ENCODE results near the gene P2RY8.
"Not testable (repeated sequence)": the region's sequence is repeated elsewhere in the genome, so short reads cannot be mapped to it uniquely, and the experiment has no call there.

Gene P2RY8

DNA sequence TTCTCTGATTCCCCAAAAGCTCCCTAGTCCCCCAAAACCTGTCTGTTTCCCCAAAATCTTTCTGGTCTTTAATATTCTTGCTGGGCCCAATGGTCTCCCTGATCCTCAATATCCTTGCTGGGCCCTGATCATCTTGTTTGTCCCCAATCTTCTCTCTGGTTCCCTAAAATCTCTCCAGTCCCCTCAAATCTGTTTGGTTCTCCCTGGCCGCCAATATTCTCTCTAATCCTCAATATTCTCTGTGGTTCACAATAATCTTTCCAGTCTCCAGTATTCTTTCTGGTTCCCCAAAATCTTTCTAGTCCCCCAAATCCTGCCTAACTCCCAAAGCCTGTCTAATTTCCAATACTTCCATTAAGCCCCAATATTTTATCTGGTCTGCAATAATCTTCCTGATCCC, 18.5 kb downstream of the P2RY8 start:
- DNase-seq (ENCODE audit: low spot score): no peak

DNA sequence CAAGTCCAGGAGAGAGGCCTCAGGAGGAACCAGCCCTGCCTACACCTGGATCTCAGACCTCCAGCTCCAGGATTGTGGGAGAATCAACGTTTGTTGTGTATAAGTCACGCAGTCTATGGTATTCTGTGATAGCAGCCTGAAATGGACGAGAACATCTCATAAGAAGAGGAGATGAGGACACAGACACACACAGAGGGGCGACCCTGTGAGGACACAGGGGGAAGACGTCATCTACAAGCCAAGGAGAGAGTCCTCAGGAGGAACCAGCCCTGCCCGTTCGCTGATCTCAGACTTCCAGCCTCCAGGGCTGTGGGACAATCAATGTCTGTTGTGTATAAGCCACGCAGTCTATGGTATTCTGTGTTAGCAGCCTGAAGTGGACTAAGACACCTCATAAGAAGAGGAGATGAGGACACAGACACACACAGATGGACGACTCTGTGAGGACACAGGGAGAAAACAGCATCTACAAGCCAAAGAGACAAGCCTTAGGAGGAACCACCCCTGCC, 20.3 kb downstream of the P2RY8 start:
- DNase-seq (ENCODE audit: low spot score): no peak

GRCh38 chrX:1511829-1512228, 25.2 kb downstream of the P2RY8 start:
- no peak for DNase-seq (ENCODE audit: low spot score)

- DNase-seq (ENCODE audit: low spot score): no peak
Measured at GRCh38 chrX:1511150-1511549, 25.8 kb downstream of the P2RY8 start.

DNA sequence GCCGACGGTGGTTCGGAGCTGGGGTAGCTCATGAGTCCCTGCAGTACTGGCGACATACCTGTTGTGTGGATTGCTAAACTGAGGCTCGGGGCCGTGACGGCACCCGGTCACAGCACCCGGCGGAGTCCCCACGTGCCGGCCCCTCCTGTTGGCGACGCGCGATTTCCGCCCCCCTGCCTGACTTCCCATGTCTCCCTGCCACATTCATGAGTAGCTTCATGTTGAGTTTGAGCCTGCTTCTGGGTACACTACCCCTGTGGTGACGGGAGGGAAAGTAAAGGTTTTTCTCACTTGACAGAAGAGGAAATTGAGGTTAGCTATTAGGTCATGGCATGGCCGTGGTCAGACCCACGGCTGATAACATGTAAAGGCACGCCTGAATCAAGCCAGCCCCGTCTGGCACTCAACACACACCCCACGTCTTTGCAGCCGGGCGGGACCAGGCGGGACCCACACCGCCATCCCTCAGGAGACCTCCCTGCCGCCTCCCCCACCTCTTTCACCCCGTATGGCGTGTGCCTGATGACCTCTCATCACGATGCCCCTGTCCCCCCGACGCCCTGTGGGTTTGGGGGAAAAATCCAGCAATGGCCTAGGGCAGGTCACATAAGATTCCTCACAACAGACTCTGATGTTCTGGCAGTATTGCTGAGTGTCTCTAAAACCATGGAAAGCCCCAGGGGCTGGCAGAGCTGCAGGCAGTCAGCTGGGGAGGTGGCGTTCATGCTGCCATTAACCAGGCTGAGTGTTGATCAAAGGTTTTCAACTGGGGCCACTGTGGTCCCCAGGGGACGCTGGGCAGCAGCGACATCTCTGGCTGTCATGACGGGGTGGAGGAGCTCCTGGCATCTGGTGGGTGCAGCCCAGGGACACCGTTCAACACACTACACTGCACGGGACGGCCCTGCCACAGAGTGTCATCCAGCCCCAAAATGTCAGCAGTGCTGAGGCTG, 29.2 kb downstream of the P2RY8 start:
- no peak for DNase-seq (ENCODE audit: low spot score)

- no peak for DNase-seq (ENCODE audit: low spot score)
Measured at GRCh38 chrX:1506916-1507315, 30.1 kb downstream of the P2RY8 start.

DNA sequence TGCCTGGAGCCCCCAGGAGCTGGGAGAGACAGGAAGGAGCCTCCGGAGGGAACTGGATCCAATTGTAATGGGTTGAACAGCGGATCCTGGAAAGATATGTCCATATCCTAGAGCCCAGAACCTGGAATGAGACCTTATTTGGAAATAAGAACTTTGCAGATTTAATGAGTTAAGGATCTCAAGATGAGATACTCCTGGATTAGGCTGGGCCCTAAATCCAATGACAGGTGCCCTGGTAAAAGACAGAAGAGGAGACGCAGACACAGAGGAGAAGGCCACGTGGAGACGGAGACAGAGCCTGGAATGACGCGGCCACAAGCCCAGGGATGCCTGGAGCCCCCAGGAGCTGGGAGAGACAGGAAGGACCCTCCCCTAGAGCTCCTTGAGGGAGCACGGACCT, 34.1 kb downstream of the P2RY8 start:
- no peak for DNase-seq (ENCODE audit: low spot score)

GRCh38 chrX:1502241-1502640, 34.7 kb downstream of the P2RY8 start:
- DNase-seq (ENCODE audit: low spot score): no peak

DNA sequence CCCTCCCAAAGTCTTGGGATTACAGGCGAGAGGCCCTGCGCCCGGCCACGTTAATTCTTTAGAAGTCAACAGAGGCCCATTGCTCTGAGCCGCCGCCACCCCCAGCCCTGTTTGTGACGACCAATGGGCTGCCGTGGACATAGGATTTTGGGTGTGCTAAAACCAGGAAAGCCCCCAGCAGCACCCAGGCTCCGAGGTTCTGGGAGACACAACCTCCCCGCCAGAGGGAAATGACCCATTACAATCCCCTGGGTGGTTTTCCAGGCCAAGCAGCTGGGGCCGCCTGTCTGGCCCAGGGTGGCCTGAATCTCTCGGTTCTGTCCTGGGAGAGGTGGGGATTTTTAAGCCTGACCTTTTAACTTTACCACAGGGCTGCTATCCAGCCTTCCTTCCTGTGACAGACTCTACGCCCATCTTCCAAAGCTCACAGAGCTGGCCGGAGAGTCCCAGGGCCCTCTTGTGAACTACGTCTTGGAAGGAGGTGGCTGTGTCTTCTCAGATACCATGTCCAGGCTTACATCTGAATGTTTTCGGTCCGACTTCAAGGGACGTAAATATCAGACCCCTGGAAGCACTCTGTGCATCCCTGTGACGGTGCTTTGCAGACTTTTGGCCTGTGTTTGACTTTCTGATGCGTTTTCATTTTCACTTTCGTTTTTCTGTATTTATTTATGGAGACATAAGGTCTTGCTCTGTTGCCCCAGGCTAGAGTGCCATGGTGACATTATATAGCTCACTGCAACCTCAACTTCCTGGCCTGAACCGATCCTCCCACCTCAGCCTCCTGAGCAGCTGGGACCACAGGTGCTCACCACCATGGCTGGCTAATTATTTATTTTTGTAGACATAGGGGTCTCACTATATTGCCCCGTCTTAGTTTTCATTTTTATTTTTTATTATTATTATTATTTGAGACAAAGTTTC, 36.0 kb downstream of the P2RY8 start:
- DNase-seq (ENCODE audit: low spot score): no peak

DNA sequence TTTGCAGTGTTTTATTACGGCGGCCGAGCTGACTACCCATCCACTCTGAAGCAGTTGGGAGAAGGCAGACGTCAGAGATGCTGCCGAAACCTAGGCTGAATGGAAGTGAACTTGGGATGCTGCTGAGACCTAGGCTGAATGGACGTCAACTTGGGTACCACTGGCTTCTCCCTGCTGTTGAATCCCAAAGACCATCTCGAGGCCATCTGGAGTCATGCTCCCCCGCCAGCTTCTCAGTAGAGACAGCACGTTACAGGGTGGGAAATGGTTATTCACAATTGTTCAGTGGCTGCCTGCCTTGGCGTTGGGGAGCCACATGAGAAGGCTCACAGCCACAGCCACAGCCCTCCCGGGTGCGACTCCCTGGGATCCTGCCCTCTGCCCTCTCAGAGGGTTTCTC, 40.9 kb downstream of the P2RY8 start:
- DNase-seq (ENCODE audit: low spot score): no peak

DNA sequence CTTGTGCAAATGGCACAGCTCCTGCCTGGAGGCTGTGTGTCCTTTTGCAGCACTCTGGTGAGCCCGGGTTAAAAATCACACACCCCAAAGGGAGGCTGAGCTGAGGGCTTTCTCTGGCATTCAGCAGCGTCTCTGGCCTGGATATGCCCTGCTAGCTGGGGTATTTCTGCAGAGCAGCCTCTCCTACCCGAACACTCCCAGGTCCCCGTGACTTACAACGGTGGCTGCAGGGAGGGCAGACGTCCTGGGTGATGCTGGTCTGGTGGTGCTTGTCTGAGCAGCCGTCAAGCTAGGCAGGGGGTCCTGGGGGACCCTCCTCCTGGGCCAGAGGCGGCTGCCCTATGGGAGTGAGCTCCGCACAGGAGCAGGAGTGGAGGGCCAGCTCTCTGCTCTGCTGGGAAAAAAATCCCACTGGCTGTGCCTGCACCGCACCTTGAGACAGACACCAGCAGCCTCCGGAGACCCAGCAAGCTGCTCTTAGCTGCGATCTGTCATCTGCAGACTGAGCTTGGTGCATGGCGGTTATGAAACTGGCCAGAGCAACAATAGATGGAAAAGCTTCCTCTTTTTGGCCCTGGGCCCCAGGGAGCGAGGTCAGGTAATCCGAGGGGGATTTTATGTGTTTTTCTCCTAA, 43.0 kb downstream of the P2RY8 start:
- peak; percentile 52 for DNase-seq (ENCODE audit: low spot score)

DNA sequence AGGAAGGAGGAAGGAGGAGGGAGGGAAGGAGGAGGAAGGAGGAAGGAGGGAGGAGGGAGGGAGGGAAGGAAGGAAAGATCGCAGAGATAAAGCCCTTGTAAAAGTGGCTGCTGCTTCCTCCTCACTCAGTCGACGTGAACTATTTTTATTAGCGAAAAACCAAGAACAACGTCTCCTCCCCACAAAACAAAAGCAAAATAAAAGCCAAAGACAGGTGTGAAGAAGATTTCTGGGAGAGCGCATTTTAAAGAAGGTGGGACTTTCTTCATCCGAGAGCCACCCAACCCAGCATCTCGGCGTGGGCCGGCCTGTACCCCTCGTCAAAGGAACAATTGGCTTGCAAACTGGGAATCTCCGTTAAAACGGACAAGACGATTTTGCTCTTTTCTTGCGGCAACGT, 43.6 kb downstream of the P2RY8 start:
- DNase-seq (ENCODE audit: low spot score): peak; percentile 43

GRCh38 chrX:1492421-1493012, 44.5 kb downstream of the P2RY8 start:
- DNase-seq (ENCODE audit: low spot score): peak; percentile 24

DNA sequence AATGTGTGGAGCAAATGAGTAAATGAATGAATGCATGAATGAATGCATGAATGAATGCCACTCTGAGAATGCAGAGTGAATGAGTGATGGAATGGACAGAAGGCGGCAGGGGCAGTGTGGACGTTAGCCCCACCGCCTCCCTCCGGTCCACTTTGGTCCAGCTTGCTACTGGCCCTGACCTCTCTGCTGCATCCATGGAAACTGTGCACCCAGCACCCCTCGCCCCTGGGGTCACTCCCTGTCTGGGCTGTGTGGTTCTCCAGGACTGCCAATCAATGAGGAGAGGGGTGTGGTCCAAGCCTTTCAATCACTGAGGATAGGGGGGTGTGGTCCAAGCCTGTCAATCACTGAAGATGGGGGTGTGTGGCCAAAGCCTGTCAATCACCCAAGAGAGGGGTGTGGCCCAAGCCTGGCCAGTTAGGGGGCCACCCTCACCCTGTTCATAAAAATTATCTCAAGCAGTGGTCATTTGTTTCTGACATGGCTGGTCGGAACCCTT, 45.1 kb downstream of the P2RY8 start:
- peak; percentile 57 for DNase-seq (ENCODE audit: low spot score)

GRCh38 chrX:1491248-1491647, 45.7 kb downstream of the P2RY8 start:
- DNase-seq (ENCODE audit: low spot score): not testable (repeated sequence)

DNA sequence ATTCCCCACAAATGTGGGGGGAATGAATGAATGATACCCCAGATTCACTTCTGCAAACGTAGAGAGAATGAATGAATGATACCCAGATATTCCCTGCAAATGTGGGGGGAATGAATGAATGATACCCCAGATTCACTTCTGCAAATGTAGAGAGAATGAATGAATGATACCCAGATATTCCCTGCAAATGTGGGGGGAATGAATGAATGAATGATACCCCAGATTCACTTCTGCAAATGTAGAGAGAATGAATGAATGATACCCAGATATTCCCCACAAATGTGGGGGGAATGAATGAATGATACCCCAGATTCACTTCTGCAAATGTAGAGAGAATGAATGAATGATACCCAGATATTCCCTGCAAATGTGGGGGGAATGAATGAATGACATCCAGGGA, 46.3 kb downstream of the P2RY8 start:
- not testable (repeated sequence) for DNase-seq (ENCODE audit: low spot score)

- DNase-seq (ENCODE audit: low spot score): not testable (repeated sequence)
Measured at GRCh38 chrX:1489354-1489753, 47.6 kb downstream of the P2RY8 start.

DNA sequence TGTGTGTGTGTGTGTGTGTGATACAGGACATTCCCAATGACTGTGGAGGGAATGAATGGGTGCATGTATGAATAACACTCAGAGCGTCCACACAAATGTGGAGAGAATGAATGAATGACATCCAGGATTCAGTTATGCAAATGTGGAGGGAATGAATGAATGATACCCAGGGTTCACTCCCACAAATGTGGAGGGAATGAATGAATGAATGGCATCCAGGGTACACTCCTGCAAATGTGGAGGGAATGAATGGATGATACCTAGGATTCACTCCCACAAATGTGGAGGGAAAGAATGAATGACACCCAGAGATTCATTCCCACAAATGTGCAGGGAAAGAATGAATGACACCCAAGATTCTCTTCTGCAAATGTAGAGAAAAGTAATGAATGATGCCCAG, 48.2 kb downstream of the P2RY8 start:
- DNase-seq (ENCODE audit: low spot score): no peak

GRCh38 chrX:1488141-1488540, 48.8 kb downstream of the P2RY8 start:
- DNase-seq (ENCODE audit: low spot score): peak; percentile 32

GRCh38 chrX:1487401-1487800, 49.6 kb downstream of the P2RY8 start:
- no peak for DNase-seq (ENCODE audit: low spot score)

DNA sequence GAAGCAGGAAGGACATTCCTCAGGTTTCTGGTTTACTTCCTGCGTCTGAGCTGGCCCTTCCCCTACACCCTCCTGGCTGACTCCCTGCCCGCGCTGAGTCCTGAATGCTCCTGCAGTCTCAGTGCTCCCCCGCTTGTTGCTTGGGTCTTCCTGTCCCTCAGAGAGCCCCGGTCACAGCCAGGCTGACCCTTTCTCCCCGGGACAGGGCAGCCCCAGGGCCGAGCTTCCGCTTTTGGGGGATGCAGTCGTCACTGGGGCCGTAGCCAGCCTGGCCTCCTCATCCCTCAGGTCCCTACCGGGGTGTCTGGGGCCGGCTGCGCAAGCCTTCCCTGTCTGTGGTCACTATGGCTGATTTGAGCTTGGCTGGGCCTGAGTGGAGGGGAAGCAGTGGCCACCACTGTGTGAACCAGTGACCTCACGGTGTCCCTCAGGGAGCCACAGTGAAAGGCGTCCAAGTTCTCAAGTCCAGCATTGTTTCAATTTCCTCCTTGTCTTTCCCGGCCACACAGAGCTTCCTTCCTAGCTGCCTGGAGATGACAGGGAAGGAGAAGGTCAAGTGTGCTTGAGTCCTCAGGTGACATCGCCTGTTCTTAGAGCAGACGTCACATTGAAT, 50.1 kb downstream of the P2RY8 start:
- no peak for DNase-seq (ENCODE audit: low spot score)

Measured in ecto neural progenitor cell (in vitro differentiated cells).